Esophagus squamous epithelium (tissue), 4 donors: ENCODE data around the gene MAP6D1.

ENCODE experiments used
- POLR2A ChIP-seq, 4 donors: fragments of 450-650 bp; IDR thresholded peaks; one replicate each; pipeline ENCODE4 v1.6.1; 2017; ENCODE audit warnings: antibody characterized with exemption in 4 of 4, mild to moderate bottlenecking in 4 of 4, moderate library complexity in 3 of 4
- TF ChIP-seq, protein P1 (sequence below), 6 experiments: fragments of 450-650 bp in 4 of 6; fragments of 200-600 bp in 2 of 6; sonication (generic) in 2 of 6; IDR thresholded peaks; one replicate each; pipeline ENCODE4 v1.5.1; 2016 to 2019; ENCODE audit warnings: antibody characterized with exemption in 6 of 6, mild to moderate bottlenecking in 4 of 6, moderate library complexity in 4 of 6

DNA sequence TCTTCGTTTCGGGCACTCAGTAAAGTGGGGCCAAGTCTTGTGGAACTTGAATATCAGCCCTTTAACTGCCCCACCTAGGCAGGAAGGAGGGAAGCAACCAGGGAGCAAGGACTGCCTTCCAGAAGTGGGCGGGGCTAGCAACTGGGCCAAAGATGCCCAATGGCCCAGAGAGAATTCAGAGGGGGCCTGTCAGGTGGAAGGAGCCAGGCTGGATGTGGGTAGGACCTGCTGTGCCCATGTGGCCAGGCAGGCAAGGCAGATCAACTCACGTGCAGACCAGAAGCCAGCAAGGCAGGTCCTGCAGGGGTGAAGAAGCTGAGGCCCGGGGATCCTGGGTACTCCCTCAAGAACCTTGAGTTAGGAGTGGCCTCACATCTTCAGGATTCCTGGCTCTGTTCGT, 5.5 kb downstream of the MAP6D1 start:
- no peak for TF ChIP-seq POLR2A (IDR thresholded peaks at IDR 0.05)
- TF ChIP-seq, protein P1, sequence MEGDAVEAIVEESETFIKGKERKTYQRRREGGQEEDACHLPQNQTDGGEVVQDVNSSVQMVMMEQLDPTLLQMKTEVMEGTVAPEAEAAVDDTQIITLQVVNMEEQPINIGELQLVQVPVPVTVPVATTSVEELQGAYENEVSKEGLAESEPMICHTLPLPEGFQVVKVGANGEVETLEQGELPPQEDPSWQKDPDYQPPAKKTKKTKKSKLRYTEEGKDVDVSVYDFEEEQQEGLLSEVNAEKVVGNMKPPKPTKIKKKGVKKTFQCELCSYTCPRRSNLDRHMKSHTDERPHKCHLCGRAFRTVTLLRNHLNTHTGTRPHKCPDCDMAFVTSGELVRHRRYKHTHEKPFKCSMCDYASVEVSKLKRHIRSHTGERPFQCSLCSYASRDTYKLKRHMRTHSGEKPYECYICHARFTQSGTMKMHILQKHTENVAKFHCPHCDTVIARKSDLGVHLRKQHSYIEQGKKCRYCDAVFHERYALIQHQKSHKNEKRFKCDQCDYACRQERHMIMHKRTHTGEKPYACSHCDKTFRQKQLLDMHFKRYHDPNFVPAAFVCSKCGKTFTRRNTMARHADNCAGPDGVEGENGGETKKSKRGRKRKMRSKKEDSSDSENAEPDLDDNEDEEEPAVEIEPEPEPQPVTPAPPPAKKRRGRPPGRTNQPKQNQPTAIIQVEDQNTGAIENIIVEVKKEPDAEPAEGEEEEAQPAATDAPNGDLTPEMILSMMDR (IDR thresholded peaks at IDR 0.05): no peak
